ENCODE data around the gene MEX3D. TPM values are rescaled to one million over a fixed set of nuclear protein-coding genes. Genes with fewer than 3 reads are reported as not detected.

MEX3D gene
- total and polyA plus RNA-seq, 8 donors = 4.9 to 90.4 (median 10.8) TPM

- H3K4me3 ChIP-seq = no peak overlapping the region
- TF ChIP-seq CTCF (IDR thresholded peaks at IDR 0.05) = no peak
- TF ChIP-seq POLR2A (IDR thresholded peaks at IDR 0.05) = no peak
- TF ChIP-seq POLR2AphosphoS5 (IDR thresholded peaks at IDR 0.05) = no peak
- no peak for TF ChIP-seq EP300 (IDR thresholded peaks at IDR 0.05)
- intact Hi-C loops (cut with DNase I; ENCODE audit: low total_unique reads) = no loop called here
- 73 to 82% (median 78%) methylated on average over 20 to 22 of the region's 22 CpGs for WGBS, 5 donors
- peaks cover 27 to 47% (median 45%) of the 10 kb centered on the region in 4 donors for H3K36me3 ChIP-seq
- DNase-seq = no peak
- no peak overlapping the region for H3K27ac ChIP-seq
- no peaks in the 10 kb centered on the region for H3K9me3 ChIP-seq
- no peaks in the 10 kb centered on the region for H3K4me1 ChIP-seq
- no peaks in the 10 kb centered on the region for H3K27me3 ChIP-seq
Measured at GRCh38 chr19:1575323-1576241, 7.5 kb upstream of the MEX3D start.

GRCh38 chr19:1574354-1575136 lies 6.4 kb upstream of the MEX3D start:
- Histone ChIP-seq H3K4me3 (no peak overlapping the region), H3K4me1 (no peaks in the 10 kb centered on the region), H3K27me3 (peaks cover 0 to 2% (median 0%) of the 10 kb centered on the region in 3 donors), H3K9me3 (no peaks in the 10 kb centered on the region), H3K36me3 (peaks cover 17 to 36% (median 35%) of the 10 kb centered on the region in 4 donors), H3K27ac (no peak overlapping the region)
- TF ChIP-seq POLR2A (IDR thresholded peaks at IDR 0.05) (no peak), CTCF (IDR thresholded peaks at IDR 0.05) (no peak), POLR2AphosphoS5 (IDR thresholded peaks at IDR 0.05) (no peak), EP300 (IDR thresholded peaks at IDR 0.05) (no peak)
- 84 to 91% (median 87%) methylated on average over 30 to 34 of the region's 34 CpGs for WGBS, 5 donors
- intact Hi-C loops (cut with DNase I; ENCODE audit: low total_unique reads) = no loop called here
- no peak for DNase-seq

GRCh38 chr19:1572795-1573194 lies 4.7 kb upstream of the MEX3D start:
- no peak for DNase-seq
- TF ChIP-seq CTCF (IDR thresholded peaks at IDR 0.05) (no peak), POLR2AphosphoS5 (IDR thresholded peaks at IDR 0.05) (no peak), POLR2A (IDR thresholded peaks at IDR 0.05) (no peak), EP300 (IDR thresholded peaks at IDR 0.05) (no peak)
- WGBS, 5 donors = 70 to 83% (median 81%) methylated on average over 9 of the region's 9 CpGs
- peaks cover 0 to 4% (median 0%) of the 10 kb centered on the region in 3 donors for H3K27me3 ChIP-seq
- intact Hi-C loops (cut with DNase I; ENCODE audit: low total_unique reads) = no loop called here
- no peaks in the 10 kb centered on the region for H3K9me3 ChIP-seq
- no peak overlapping the region for H3K27ac ChIP-seq
- H3K4me1 ChIP-seq = peaks cover 5 to 9% (median 7%) of the 10 kb centered on the region in 4 donors
- peaks cover 11 to 19% (median 17%) of the 10 kb centered on the region in 4 donors for H3K36me3 ChIP-seq
- H3K4me3 ChIP-seq = no peak overlapping the region

GRCh38 chr19:1571358-1571757 lies 3.2 kb upstream of the MEX3D start:
- Histone ChIP-seq H3K27me3 (peaks cover 0 to 15% (median 0%) of the 10 kb centered on the region in 3 donors), H3K4me3 (no peak overlapping the region), H3K9me3 (no peaks in the 10 kb centered on the region), H3K36me3 (peaks cover 0 to 5% (median 3%) of the 10 kb centered on the region in 4 donors), H3K4me1 (peaks cover 5 to 19% (median 15%) of the 10 kb centered on the region in 4 donors), H3K27ac (no peak overlapping the region)
- TF ChIP-seq CTCF (IDR thresholded peaks at IDR 0.05) = no peak
- intact Hi-C loops (cut with DNase I; ENCODE audit: low total_unique reads) = no loop called here
- no peak for DNase-seq
- WGBS, 5 donors = 84 to 94% (median 91%) methylated on average over 12 of the region's 12 CpGs

All from stomach (tissue), 9 donors.